Measurements from ENCODE around the gene VPS11.

DNA sequence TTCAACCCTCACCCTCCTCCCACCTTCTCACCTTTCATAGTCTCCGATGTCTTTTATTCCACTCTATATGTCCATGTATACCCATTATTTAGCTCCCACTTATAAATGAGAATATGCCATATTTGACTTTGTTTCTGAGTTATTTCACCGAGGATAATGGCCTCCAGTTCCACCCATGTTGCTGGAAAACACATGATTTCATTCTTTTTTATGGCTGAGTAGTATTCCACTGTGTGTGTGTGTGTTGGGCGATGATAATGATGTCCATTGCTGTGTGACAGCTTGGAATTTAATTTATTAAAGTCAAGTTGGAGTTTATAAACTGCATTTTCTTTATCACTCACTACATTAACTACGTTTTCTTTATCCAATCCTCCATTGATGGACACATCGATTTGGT is 50.6 kb downstream of the VPS11 start:
- TF ChIP-seq, protein P1, sequence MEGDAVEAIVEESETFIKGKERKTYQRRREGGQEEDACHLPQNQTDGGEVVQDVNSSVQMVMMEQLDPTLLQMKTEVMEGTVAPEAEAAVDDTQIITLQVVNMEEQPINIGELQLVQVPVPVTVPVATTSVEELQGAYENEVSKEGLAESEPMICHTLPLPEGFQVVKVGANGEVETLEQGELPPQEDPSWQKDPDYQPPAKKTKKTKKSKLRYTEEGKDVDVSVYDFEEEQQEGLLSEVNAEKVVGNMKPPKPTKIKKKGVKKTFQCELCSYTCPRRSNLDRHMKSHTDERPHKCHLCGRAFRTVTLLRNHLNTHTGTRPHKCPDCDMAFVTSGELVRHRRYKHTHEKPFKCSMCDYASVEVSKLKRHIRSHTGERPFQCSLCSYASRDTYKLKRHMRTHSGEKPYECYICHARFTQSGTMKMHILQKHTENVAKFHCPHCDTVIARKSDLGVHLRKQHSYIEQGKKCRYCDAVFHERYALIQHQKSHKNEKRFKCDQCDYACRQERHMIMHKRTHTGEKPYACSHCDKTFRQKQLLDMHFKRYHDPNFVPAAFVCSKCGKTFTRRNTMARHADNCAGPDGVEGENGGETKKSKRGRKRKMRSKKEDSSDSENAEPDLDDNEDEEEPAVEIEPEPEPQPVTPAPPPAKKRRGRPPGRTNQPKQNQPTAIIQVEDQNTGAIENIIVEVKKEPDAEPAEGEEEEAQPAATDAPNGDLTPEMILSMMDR (IDR thresholded peaks at IDR 0.05) = no peak
- TF ChIP-seq HOXA7 (CRISPR knock-in tag; IDR thresholded peaks at IDR 0.05) (no peak), NFE2L2 (conservative IDR thresholded peaks at IDR 0.05; ENCODE audit: low read length) (no peak), ZFP36 (IDR thresholded peaks at IDR 0.05; ENCODE audit: borderline replicate concordance, partially characterized antibody) (no peak), MAFK (IDR thresholded peaks at IDR 0.05; ENCODE audit: partially characterized antibody) (no peak), POLR2A (IDR thresholded peaks at IDR 0.05; ENCODE audit: low read length) (no peak), HOXB5 (CRISPR knock-in tag; IDR thresholded peaks at IDR 0.05) (no peak), RFX5 (IDR thresholded peaks at IDR 0.05) (no peak), EP300 (IDR thresholded peaks at IDR 0.05) (no peak), SMC3 (IDR thresholded peaks at IDR 0.05) (no peak), KDM1A (IDR thresholded peaks at IDR 0.05; ENCODE audit: low read depth) (no peak)
- TF ChIP-seq, protein P2, sequence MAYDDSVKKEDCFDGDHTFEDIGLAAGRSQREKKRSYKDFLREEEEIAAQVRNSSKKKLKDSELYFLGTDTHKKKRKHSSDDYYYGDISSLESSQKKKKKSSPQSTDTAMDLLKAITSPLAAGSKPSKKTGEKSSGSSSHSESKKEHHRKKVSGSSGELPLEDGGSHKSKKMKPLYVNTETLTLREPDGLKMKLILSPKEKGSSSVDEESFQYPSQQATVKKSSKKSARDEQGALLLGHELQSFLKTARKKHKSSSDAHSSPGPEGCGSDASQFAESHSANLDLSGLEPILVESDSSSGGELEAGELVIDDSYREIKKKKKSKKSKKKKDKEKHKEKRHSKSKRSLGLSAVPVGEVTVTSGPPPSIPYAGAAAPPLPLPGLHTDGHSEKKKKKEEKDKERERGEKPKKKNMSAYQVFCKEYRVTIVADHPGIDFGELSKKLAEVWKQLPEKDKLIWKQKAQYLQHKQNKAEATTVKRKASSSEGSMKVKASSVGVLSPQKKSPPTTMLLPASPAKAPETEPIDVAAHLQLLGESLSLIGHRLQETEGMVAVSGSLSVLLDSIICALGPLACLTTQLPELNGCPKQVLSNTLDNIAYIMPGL (CRISPR knock-in tag; IDR thresholded peaks at IDR 0.05; ENCODE audit: borderline replicate concordance) = no peak
